Right renal pelvis (tissue), 4 donors: ENCODE measurements around the gene DLGAP4. TPM values are rescaled to one million over a fixed set of nuclear protein-coding genes. Genes with fewer than 3 reads are reported as not detected.
"Not testable (repeated sequence)": the region's sequence is repeated elsewhere in the genome, so short reads cannot be mapped to it uniquely, and the experiment has no call there.

Source experiments
- DNase-seq, 4 donors: peaks; one replicate each; pipeline ENCODE4 v3.0.0-alpha.2; 2013; ENCODE audit warnings: low read depth in 4 of 4, low spot score in 3 of 4, missing footprints in 1 of 4
- polyA plus RNA-seq, 4 donors: library from polyadenylated mRNA; unstranded; fragments of 120-200 nt; gene quantifications; one replicate each; pipeline ENCODE4 v1.2.1, GENCODE V29; 2013; ENCODE audit not compliant: insufficient read length in 4 of 4

The DLGAP4 gene
- polyA plus RNA-seq, 4 donors, result 57.6 to 71.2 (median 62.1) TPM

GRCh38 chr20:36372666-36373065 is 66.5 kb downstream of the DLGAP4 start:
- no peak for DNase-seq

DNA sequence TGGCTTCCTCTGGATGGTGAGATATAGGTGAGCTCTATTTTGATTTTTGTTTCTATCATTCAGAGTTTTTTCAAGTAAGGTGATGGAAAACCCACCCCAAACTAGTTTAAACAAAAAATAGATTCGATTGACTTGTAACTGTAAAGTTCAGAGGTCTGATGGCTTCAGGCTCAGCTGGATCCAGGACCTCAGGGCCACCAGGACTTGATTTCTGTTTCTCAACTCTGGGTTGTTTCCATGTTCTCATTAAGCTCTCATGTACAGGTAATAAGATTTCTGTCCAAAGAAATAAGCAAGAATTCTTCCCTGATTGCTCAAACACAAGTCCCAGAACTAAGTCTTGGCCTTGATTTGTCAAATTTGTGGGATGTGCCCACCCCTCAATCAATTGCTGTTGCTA is 67.0 kb downstream of the DLGAP4 start:
- DNase-seq, result no peak

GRCh38 chr20:36374995-36375394 is 68.9 kb downstream of the DLGAP4 start:
- DNase-seq, result no peak

DNA sequence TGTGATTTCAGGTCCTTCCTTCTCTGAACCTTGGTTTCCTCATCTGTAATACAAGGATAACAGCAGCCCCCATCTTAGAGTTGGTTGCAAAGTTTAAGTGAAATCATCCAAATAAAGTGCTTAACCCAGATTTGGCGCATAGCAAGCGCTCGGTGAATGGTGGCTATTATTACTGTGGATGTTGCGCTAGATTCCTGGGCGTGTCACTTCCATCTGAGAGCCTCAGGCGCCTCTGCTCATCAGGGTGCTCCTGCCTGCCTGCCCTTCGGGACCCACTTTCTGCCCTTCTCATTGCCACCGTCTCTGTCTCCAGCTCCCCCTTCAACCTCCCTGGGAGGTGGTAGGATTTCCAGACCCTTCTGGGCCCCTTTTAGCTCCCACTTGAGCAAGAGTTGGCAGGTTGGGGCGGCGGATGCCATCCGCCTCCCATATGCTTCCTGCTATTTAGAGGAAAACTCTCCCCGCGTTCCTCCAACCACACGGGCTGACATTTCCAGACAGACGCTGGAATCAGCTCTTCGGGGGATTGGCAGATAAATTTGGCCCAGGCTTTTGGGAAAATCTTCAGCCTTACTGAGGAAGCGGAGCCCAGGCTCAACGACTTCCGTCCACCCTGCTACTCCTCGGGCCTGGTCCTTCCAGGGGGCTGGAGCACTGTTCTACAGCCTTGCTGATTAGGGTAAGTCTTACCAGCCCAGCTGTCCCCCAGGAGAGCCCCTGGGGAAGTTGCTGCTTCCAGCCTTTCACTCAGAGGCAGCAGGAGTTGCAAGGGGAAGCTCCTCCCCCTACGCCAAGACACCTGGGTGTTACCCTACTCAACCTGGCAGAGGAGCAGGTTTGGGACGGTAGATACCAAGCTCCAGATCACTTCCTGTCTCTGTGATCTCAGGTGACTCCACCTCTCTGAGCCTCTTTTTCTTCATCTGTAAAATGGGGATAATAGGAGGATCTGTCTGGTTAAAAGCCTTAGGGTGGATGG is 71.5 kb downstream of the DLGAP4 start:
- no peak for DNase-seq

- no peak for DNase-seq
These were observed 72.5 kb downstream of the DLGAP4 start for GRCh38 chr20:36378686-36379085.

GRCh38 chr20:36379914-36380313 is 73.8 kb downstream of the DLGAP4 start:
- not testable (repeated sequence) for DNase-seq

- peak in 3 of 4 donors; percentile 37 to 47 (median 40) for DNase-seq
These were observed 78.0 kb downstream of the DLGAP4 start for GRCh38 chr20:36384022-36384619.

DNA sequence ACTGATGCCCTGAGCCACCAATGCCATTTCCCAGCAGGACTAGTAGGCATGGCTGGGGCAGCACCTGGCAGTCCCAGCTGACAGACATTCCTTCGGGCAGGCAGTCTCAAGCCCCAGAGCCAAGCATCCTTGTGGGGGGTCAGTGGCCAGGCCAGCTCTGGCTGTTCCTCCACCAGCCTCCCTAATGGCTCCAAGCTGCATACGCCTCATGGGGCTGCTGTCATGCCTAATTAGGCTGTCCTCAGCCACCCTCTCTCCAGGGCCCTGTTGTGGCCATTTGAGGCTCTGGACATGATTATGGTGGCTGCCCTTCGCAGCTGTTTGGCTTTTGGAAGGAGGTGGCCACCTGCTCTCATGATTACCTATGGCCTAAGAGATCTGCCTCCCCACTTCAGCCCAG is 79.4 kb downstream of the DLGAP4 start:
- no peak for DNase-seq

- DNase-seq, result no peak
These were observed 80.1 kb downstream of the DLGAP4 start for GRCh38 chr20:36386236-36386635.

- DNase-seq, result no peak
These were observed 84.1 kb downstream of the DLGAP4 start for GRCh38 chr20:36390269-36390668.

GRCh38 chr20:36390719-36391415 is 84.7 kb downstream of the DLGAP4 start:
- no peak for DNase-seq

GRCh38 chr20:36391456-36391855 is 85.3 kb downstream of the DLGAP4 start:
- no peak for DNase-seq

- DNase-seq, result no peak
These were observed 85.8 kb downstream of the DLGAP4 start for GRCh38 chr20:36391955-36392354.

DNA sequence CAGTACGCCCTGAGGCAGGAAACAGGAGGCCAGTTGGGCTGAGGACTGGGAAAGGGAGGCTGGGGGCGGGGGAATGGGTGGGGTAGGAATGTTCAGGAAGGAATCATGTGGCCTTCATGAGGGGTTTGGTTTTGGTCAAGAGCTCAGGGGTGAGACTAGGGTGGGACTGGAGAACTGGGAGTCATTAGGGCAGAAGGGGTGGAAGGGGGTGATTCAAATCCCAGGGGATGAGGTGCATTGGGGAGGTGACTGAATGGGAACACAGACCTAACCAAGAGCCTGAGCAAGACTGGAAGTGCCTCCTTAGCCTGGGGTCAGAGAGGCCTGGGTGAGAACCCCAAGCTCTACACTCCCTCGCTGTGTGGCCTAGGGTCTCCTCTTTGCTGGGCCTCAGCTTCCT is 86.8 kb downstream of the DLGAP4 start:
- DNase-seq, result no peak

DNA sequence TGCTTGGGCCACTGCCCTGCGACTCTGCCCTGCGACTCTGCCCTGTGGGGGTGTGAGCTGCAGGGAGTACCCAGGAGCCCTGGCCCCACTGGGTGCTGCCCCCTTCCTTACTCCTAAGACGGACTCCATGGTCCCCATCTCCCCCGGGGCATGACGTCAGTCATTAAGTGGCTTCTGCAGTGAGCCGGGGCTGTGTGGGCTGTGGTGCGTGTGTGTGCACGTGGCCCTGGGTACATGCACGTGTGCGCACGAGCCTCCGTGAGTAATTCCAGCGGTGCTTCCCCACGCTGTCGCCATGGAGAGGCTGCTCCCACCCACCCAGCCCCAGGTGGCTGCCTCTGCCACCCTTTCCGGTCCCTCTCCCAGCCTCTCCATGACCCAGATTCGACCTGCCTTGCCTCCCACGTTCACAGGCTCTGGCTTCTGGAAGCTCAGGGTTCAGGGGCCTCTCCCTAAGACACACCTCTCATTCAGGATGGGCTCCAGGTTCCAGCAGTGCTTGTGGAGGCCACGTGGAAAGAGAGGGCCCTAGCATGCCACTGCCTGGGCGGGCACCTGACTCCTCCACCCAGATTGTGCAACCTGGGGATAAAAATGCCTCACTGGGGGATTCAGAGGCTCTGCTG is 88.3 kb downstream of the DLGAP4 start:
- DNase-seq, result peak in 1 of 4 donors; percentile 16

DNA sequence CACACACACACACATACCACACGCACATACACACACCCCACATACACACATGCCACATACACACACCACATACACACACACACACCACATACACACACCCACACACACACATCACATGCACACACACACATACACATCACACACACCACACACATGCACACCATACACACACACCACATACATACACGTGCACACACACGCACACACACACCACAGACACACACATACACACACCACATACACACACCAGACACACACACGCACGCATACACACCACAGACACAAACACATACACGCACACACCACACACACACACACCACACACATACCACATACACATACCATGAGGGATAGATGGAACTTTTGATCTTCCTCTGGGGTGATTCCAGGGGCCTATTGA is 90.2 kb downstream of the DLGAP4 start:
- DNase-seq, result no peak

DNA sequence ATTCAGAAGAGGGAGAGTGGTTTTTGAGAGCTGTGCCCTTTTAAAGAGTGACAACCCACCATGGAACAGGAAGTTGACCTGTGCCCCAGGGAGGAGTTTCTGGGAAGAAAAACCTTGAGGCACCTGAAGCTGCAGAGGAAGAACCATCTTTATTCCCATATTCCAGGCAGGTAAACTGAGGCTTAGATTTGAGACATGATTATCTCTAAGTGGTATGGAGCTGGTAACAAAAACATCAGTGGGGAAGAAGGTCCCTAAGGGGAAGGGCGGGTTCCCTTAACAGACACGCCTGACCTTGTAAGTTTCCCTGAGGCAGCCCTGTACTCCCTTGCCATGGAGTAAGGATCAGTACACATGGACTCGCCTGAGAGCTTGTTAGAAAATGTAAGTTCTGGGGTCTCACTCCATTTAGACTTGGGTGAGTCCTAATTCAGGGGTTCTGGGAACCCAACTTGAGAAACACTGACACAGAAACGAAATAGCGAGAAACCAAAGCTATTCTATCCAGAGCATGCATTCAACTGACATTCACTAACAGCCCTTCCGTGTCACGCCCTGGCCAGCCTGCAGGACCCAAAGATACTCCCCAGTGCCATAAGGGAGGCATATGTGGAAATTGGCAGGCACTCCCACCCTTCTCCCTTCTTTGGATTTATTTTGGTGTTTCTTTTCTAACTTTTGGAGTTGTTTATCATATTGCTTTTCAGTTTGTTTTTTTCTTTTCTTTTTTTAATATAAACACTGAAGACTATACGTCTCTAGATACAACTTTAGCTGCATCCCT is 90.9 kb downstream of the DLGAP4 start:
- DNase-seq, result no peak

GRCh38 chr20:36398515-36398914 is 92.4 kb downstream of the DLGAP4 start:
- no peak for DNase-seq

DNA sequence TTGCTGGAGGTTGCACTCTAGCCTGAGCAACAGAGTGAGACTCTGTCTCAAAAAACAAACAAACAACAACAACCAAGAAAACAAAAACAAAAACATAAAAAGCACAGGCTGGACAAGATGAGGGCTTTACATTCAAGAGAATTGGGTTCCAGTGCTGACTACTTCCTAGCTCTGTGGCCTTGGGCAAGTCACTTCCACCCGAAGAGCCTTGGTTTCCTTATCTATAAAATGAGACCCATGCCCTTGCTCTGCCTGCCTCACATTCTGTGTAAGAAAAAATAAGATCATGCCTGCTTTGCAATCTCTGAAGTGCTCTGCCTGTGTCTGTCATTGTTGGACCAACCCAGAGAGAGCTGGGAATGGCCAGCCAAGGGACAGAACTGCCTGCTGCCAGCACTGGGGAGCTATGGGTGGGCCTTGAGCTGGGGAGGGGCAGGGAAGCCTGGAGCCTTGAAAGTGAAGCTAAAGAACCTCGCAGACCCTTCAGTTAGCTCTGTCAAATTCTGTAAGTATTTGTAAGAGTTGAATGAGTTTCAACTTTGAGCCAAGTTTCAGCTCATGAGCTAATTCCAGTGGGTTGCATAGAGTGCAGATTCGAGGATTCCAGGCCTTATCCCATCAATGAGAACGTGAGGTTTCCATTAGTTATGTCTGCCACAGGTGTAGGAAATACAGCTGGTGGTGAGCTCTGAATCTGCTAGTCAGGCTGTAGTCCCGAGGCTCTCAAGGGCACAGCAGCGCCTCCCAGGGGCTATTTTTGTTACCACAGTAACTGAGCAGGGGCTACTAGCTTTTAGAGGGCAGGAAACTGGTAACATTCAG is 93.2 kb downstream of the DLGAP4 start:
- DNase-seq, result peak in 1 of 4 donors; percentile 7
